HCT116 (cell line): Measurements from ENCODE around the gene DCHS2. TPM values are rescaled to one million over a fixed set of nuclear protein-coding genes. Genes with fewer than 3 reads are reported as not detected.

Experiments used
- ATAC-seq: fragments of 200-7000 bp; cut with Tn5 transposase; 2 replicates; pipeline ENCODE4 v1.9.1; 2020; ENCODE audit warnings: mild to moderate bottlenecking, moderate library complexity
- BruUV-seq: library from RNA; stranded (reverse); fragments of 400-500 nt; replicated peaks from 2 replicates; lab custom pipeline; 2021; lab: Mats Ljungman, UMichigan
- CTCF ChIA-PET: fragments of 300-600 bp; sonication (Branson Sonifier 250); formaldehyde crosslinking; loops from one replicate; lab custom pipeline; 2021; ENCODE audit warnings: antibody characterized with exemption; lab: Charles Lee
- POLR2A ChIA-PET: fragments of 300-600, 350-600 bp; sonication (Branson Sonifier 250); formaldehyde crosslinking; loops from one replicate; lab custom pipeline; 2021; ENCODE audit warnings: antibody characterized with exemption; lab: Charles Lee
- RAD21 ChIA-PET, 2 experiments: fragments of 300-600 bp; sonication (Branson Sonifier 250); formaldehyde crosslinking; loops; one replicate each; lab custom pipeline; 2023; ENCODE audit warnings: low total read pairs in 2 of 2; ENCODE audit not compliant: uncharacterized antibody in 2 of 2, unreplicated experiment in 2 of 2, low non-redundant PET in 1 of 2; lab: Charles Lee
- DNase-seq: peaks from one replicate; pipeline ENCODE4 v3.0.0-alpha.2; 2010; ENCODE audit warnings: low read depth, low spot score
- H2AFZ ChIP-seq: fragments of 200-600 bp; shearing (Covaris generic), sonication (generic); 2 replicates; pipeline ENCODE4 v1.6.1; 2017; ENCODE audit warnings: low read depth, mixed run types, mixed read lengths, antibody characterized with exemption, low read length; ENCODE audit not compliant: poor library complexity, severe bottlenecking
- H3K27ac ChIP-seq: 2 replicates; pipeline ENCODE4 v1.5.1; 2012; ENCODE audit warnings: low read depth, low read length
- H3K27me3 ChIP-seq: fragments of 200-600 bp; sonication (generic); 2 replicates; pipeline ENCODE4 v1.6.1; 2016; ENCODE audit warnings: mixed run types, low read length, mixed read lengths; ENCODE audit not compliant: insufficient read depth
- H3K36me3 ChIP-seq, 2 experiments: fragments of 200-500 bp in 1 of 2; fragments of 200-600 bp in 1 of 2; sonication (Bioruptor generic) in 1 of 2; sonication (generic) in 1 of 2; 2 replicates each; pipeline versions ENCODE4 v1.5.1 to v1.6.1; 2014 to 2016; ENCODE audit warnings: low read length in 2 of 2, inconsistent platforms in 1 of 2, mixed read lengths in 1 of 2, mixed run types in 1 of 2; ENCODE audit not compliant: insufficient read depth in 2 of 2, control insufficient read depth in 1 of 2
- H3K4me1 ChIP-seq, 2 experiments: fragments of 200-600 bp in 1 of 2; sonication (generic) in 1 of 2; 2 replicates each; pipeline versions ENCODE4 v1.5.1 to v1.6.1; 2012 to 2017; ENCODE audit warnings: low read length in 2 of 2, inconsistent platforms in 1 of 2, mild to moderate bottlenecking in 1 of 2, mixed read lengths in 1 of 2, mixed run types in 1 of 2, moderate library complexity in 1 of 2; ENCODE audit not compliant: insufficient read depth in 2 of 2, control insufficient read depth in 1 of 2
- H3K4me2 ChIP-seq: fragments of 200-600 bp; sonication (generic); 2 replicates; pipeline ENCODE4 v1.6.1; 2017; ENCODE audit warnings: mixed run types, low read length, mixed read lengths
- H3K4me3 ChIP-seq, 2 experiments: fragments of 200-600 bp in 1 of 2; sonication (generic) in 1 of 2; replicated peaks in 1 of 2; 2 replicates each; pipeline ENCODE4 v1.5.1; 2011 to 2016; ENCODE audit warnings: low read length in 2 of 2, control low read depth in 1 of 2, low read depth in 1 of 2, mild to moderate bottlenecking in 1 of 2, mixed read lengths in 1 of 2, mixed run types in 1 of 2
- H3K79me2 ChIP-seq: fragments of 200-600 bp; sonication (generic); 2 replicates; pipeline ENCODE4 v1.6.1; 2017; ENCODE audit warnings: mild to moderate bottlenecking, mixed run types, low read length, moderate library complexity, mixed read lengths; ENCODE audit not compliant: insufficient read depth
- H3K9ac ChIP-seq: fragments of 200-600 bp; sonication (generic); 2 replicates; pipeline ENCODE4 v1.6.1; 2016; ENCODE audit warnings: low read length, mixed read lengths
- H3K9me2 ChIP-seq: fragments of 200-600 bp; sonication (generic), shearing (Covaris generic); 2 replicates; pipeline ENCODE4 v1.6.1; 2017; ENCODE audit warnings: mixed run types, mild to moderate bottlenecking, moderate library complexity; ENCODE audit not compliant: insufficient read depth
- H3K9me3 ChIP-seq, 2 experiments: fragments of 200-500 bp in 1 of 2; fragments of 200-600 bp in 1 of 2; sonication (Bioruptor generic) in 1 of 2; sonication (generic) in 1 of 2; 2 replicates each; pipeline ENCODE4 v1.6.1; 2014 to 2017; ENCODE audit warnings: low read length in 2 of 2, mixed read lengths in 2 of 2, inconsistent platforms in 1 of 2, low read depth in 1 of 2, mild to moderate bottlenecking in 1 of 2, mixed run types in 1 of 2, moderate library complexity in 1 of 2; ENCODE audit not compliant: control insufficient read depth in 1 of 2, insufficient read depth in 1 of 2
- H4K20me1 ChIP-seq: fragments of 200-600 bp; sonication (generic), shearing (Covaris generic); 2 replicates; pipeline ENCODE4 v1.6.1; 2017; ENCODE audit warnings: mixed run types, mild to moderate bottlenecking, moderate library complexity; ENCODE audit not compliant: insufficient read depth
- CBX3 ChIP-seq: IDR thresholded peaks from 2 replicates; pipeline ENCODE4 v1.6.1; 2012; ENCODE audit warnings: low read depth
- CEBPB ChIP-seq: IDR thresholded peaks from 2 replicates; pipeline ENCODE4 v1.6.1; 2012; ENCODE audit warnings: low read depth
- EGR1 ChIP-seq: IDR thresholded peaks from 2 replicates; pipeline ENCODE4 v1.6.1; 2012; ENCODE audit warnings: low read depth
- ELF1 ChIP-seq: IDR thresholded peaks from 2 replicates; pipeline ENCODE4 v1.6.1; 2012; ENCODE audit warnings: low read depth, borderline replicate concordance
- EZH2 ChIP-seq: fragments of 200-600 bp; sonication (generic); IDR thresholded peaks from 2 replicates; pipeline ENCODE4 v1.6.1; 2017; ENCODE audit warnings: antibody characterized with exemption, mixed run types
- EZH2phosphoT487 ChIP-seq: fragments of 200-600 bp; IDR thresholded peaks from 2 replicates; pipeline ENCODE4 v1.6.1; 2018; ENCODE audit warnings: antibody characterized with exemption, borderline replicate concordance
- FOSL1 ChIP-seq: IDR thresholded peaks from 2 replicates; pipeline ENCODE4 v1.6.1; 2012; ENCODE audit warnings: low read depth
- JUND ChIP-seq: IDR thresholded peaks from 2 replicates; pipeline ENCODE4 v1.6.1; 2012
- POLR2A ChIP-seq: IDR thresholded peaks from 2 replicates; pipeline ENCODE4 v1.7.0; 2011; ENCODE audit warnings: borderline replicate concordance; ENCODE audit not compliant: insufficient read depth, insufficient read length; ENCODE audit errors: extremely low read depth
- POLR2AphosphoS5 ChIP-seq: IDR thresholded peaks from 2 replicates; pipeline ENCODE4 v1.6.1; 2011; ENCODE audit warnings: mild to moderate bottlenecking, low read depth, low read length, moderate library complexity
- RAD21 ChIP-seq: IDR thresholded peaks from 2 replicates; pipeline ENCODE4 v1.6.1; 2012; ENCODE audit warnings: low read depth, mild to moderate bottlenecking
- SIN3A ChIP-seq: IDR thresholded peaks from 2 replicates; pipeline ENCODE4 v1.6.1; 2012; ENCODE audit warnings: low read depth
- SP1 ChIP-seq: IDR thresholded peaks from 2 replicates; pipeline ENCODE4 v1.6.1; 2012; ENCODE audit warnings: low read depth
- SRF ChIP-seq: IDR thresholded peaks from 2 replicates; pipeline ENCODE4 v1.6.1; 2012; ENCODE audit warnings: low read depth
- YY1 ChIP-seq: IDR thresholded peaks from 2 replicates; pipeline ENCODE4 v1.6.1; 2011; ENCODE audit warnings: low read length, low read depth, moderate library complexity, mild to moderate bottlenecking; ENCODE audit not compliant: insufficient replicate concordance; ENCODE audit errors: extremely low read depth
- intact Hi-C: fragments of 100-400 bp; cut with micrococcal nuclease; formaldehyde crosslinking; loops from 2 replicates; pipeline ENCODE4 v1.10.0; 2022
- total RNA-seq: library from RNA; stranded (reverse); gene quantifications from one replicate; pipeline ENCODE4 v1.2.1, GENCODE V29; 2021; ENCODE audit not compliant: unreplicated experiment
- TF ChIP-seq, protein P1 (sequence below), 3 experiments: fragments of 200-600 bp in 1 of 3; sonication (generic) in 1 of 3; IDR thresholded peaks in 2 of 3; conservative IDR thresholded peaks in 1 of 3; 2 replicates each; pipeline ENCODE4 v1.5.1; 2012 to 2017; ENCODE audit warnings: low read depth in 2 of 3, low read length in 2 of 3, antibody characterized with exemption in 1 of 3, borderline replicate concordance in 1 of 3, control low read depth in 1 of 3, mild to moderate bottlenecking in 1 of 3, mixed read lengths in 1 of 3, mixed run types in 1 of 3, moderate library complexity in 1 of 3; ENCODE audit not compliant: insufficient read depth in 1 of 3
- TF ChIP-seq, protein P2 (sequence below): IDR thresholded peaks from 2 replicates; pipeline ENCODE4 v1.6.1; 2012; ENCODE audit warnings: low read depth

The DCHS2 gene
- total RNA-seq, 1 experiment from 2014 or later, result 0.05 TPM

DNA sequence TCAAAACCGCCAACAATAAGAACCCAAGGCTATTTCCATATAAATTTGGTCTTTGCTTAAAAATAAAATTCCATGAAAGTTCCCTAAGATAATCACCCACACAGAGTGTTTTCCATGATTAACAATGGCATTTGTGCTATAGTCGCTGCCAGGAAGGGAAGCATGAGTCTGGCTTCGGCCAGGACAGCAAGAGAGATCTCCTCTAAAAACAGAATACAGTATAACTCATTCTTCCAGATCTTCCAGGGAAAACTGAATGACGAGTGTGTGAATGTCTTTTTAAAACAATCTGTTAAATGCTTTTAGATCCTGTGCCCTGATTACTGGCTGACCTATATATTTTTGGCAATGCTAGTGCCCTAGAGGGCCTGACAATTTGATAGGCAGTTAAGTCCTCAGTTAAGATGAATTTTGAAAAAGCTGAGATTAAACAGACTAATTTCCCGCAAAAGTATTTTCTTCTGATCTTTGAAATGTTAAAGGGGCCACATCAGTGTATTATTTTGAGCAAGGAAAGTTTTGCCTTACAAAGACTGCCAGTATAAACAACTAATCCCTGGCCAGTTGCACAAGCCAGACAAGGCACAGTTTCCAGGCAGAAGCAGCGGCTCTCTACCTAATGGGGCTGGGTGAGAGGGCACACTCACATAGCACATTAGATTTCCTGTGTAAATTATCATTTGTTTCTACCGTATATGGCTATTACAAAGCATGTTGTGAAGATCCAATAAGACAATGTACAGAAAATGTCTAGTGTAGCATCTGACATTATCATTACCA, 127.3 kb downstream of the DCHS2 start:
- no peaks in the 10 kb centered on the region for H3K9me3 ChIP-seq
- POLR2A ChIA-PET, result no interaction called here
- BruUV-seq, result no TSS peak

More for the DNA sequence above, 127.3 kb downstream of the DCHS2 start:
- Histone ChIP-seq H3K36me3 (no peaks in the 10 kb centered on the region), H3K4me1 (no peaks in the 10 kb centered on the region), H3K79me2 (no peaks in the 10 kb centered on the region), H3K27ac (no peak overlapping the region), H3K4me2 (no peak overlapping the region), H4K20me1 (no peaks in the 10 kb centered on the region), H3K4me3 (no peak overlapping the region), H3K27me3 (no peaks in the 10 kb centered on the region), H2AFZ (no peak overlapping the region), H3K9ac (no peak overlapping the region), H3K9me2 (no peaks in the 10 kb centered on the region)
- ATAC-seq (no peak), DNase-seq (no peak)
- RAD21 ChIA-PET, result no interaction called here
- no peak for TF ChIP-seq ELF1
- TF ChIP-seq CEBPB, result no peak
- TF ChIP-seq JUND, result no peak
- no peak for TF ChIP-seq CBX3
- no peak for TF ChIP-seq EZH2phosphoT487
- TF ChIP-seq SP1, result no peak
- TF ChIP-seq, protein P1, sequence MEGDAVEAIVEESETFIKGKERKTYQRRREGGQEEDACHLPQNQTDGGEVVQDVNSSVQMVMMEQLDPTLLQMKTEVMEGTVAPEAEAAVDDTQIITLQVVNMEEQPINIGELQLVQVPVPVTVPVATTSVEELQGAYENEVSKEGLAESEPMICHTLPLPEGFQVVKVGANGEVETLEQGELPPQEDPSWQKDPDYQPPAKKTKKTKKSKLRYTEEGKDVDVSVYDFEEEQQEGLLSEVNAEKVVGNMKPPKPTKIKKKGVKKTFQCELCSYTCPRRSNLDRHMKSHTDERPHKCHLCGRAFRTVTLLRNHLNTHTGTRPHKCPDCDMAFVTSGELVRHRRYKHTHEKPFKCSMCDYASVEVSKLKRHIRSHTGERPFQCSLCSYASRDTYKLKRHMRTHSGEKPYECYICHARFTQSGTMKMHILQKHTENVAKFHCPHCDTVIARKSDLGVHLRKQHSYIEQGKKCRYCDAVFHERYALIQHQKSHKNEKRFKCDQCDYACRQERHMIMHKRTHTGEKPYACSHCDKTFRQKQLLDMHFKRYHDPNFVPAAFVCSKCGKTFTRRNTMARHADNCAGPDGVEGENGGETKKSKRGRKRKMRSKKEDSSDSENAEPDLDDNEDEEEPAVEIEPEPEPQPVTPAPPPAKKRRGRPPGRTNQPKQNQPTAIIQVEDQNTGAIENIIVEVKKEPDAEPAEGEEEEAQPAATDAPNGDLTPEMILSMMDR (IDR thresholded peaks at IDR 0.05 in 2 of 3, conservative IDR thresholded peaks at IDR 0.05 in 1 of 3; ENCODE audit: borderline replicate concordance in 1 of 3, insufficient read depth in 1 of 3, low read depth in 2 of 3, low read length in 2 of 3), result no peak
- TF ChIP-seq RAD21, result no peak
- TF ChIP-seq EGR1, result no peak
- TF ChIP-seq SIN3A, result no peak
- TF ChIP-seq POLR2AphosphoS5, result no peak
- TF ChIP-seq SRF, result no peak
- no peak for TF ChIP-seq FOSL1
- no peak for TF ChIP-seq EZH2
- TF ChIP-seq POLR2A, result no peak
- TF ChIP-seq YY1, result no peak
- TF ChIP-seq, protein P2, sequence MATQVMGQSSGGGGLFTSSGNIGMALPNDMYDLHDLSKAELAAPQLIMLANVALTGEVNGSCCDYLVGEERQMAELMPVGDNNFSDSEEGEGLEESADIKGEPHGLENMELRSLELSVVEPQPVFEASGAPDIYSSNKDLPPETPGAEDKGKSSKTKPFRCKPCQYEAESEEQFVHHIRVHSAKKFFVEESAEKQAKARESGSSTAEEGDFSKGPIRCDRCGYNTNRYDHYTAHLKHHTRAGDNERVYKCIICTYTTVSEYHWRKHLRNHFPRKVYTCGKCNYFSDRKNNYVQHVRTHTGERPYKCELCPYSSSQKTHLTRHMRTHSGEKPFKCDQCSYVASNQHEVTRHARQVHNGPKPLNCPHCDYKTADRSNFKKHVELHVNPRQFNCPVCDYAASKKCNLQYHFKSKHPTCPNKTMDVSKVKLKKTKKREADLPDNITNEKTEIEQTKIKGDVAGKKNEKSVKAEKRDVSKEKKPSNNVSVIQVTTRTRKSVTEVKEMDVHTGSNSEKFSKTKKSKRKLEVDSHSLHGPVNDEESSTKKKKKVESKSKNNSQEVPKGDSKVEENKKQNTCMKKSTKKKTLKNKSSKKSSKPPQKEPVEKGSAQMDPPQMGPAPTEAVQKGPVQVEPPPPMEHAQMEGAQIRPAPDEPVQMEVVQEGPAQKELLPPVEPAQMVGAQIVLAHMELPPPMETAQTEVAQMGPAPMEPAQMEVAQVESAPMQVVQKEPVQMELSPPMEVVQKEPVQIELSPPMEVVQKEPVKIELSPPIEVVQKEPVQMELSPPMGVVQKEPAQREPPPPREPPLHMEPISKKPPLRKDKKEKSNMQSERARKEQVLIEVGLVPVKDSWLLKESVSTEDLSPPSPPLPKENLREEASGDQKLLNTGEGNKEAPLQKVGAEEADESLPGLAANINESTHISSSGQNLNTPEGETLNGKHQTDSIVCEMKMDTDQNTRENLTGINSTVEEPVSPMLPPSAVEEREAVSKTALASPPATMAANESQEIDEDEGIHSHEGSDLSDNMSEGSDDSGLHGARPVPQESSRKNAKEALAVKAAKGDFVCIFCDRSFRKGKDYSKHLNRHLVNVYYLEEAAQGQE, result no peak
- CTCF ChIA-PET, result no interaction called here
- intact Hi-C loops, result no loop called here
